ENCODE data around the gene NEDD4.

NEDD4 gene

DNA sequence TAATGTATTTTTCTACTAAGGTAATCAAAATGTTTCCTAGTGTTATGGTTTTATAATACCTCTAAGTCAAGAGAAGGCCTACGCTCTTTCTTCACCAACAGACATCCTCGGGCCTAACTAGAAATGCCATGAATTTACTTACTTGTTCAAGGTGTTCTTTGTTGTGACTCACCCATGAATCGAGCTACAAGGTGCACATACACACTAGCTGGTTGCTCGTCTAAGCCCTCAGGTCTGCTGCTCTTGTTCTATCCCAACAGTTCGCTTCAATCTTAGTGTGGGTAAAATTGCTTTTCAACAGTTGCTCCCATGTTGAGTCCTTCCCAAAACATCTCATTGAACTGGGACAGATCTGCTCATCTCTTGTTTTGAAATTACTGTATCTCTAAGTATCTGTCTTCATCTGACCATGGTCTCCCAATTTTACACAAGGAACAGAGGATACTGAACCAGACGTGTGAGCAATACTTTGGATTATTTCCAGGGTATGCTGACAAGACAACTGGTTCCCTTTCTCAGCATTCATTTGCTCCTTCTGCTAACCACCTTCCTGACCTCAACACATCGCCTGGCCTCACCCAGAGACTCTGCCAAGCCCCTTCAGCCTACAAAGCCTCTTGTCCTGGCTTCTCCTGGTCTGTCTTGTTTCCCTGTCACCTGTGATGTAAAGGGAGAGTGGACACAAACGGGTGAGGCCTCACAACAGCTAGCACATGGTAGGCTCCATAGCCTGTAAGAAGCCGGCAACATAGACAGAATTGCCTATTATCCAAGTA is 84.2 kb downstream of the NEDD4 start:
- TF ChIP-seq NFIC (IDR thresholded peaks at IDR 0.05), result no peak
- TF ChIP-seq, protein P1, sequence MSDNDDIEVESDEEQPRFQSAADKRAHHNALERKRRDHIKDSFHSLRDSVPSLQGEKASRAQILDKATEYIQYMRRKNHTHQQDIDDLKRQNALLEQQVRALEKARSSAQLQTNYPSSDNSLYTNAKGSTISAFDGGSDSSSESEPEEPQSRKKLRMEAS (IDR thresholded peaks at IDR 0.05), result no peak
- no peak for TF ChIP-seq ZBTB7A (IDR thresholded peaks at IDR 0.05; ENCODE audit: low read depth)
- no peak for TF ChIP-seq RAD21 (IDR thresholded peaks at IDR 0.05; ENCODE audit: low read depth)
- no peak for TF ChIP-seq EGR1 (IDR thresholded peaks at IDR 0.05)
- no peak for TF ChIP-seq YY1 (IDR thresholded peaks at IDR 0.05; ENCODE audit: low read depth)
- no peak for TF ChIP-seq TEAD4 (IDR thresholded peaks at IDR 0.05)

DNA sequence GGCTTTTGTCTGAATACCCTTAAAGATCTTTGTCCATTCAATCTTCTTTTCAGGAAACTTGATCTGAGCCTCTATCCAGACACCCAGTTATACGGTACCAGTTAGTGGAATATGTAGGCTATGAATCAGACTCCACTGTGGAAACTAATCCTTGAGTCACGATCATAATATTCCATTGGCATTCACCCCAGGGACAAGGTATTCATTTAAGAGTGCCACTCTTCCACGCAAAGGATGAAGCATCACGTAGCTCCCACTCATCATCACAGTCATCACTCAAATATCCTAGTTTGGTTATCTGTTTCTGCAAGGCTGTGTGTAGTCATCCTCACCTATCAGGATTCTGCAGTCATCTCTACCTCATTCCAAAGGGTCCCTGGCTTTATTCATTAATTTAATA is 85.6 kb downstream of the NEDD4 start:
- no peak for TF ChIP-seq FOXM1 (IDR thresholded peaks at IDR 0.05; ENCODE audit: borderline replicate concordance, low read depth)
- TF ChIP-seq, protein P2, sequence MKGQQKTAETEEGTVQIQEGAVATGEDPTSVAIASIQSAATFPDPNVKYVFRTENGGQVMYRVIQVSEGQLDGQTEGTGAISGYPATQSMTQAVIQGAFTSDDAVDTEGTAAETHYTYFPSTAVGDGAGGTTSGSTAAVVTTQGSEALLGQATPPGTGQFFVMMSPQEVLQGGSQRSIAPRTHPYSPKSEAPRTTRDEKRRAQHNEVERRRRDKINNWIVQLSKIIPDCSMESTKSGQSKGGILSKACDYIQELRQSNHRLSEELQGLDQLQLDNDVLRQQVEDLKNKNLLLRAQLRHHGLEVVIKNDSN (IDR thresholded peaks at IDR 0.05), result no peak
- no peak for TF ChIP-seq RAD21 (IDR thresholded peaks at IDR 0.05; ENCODE audit: low read depth)
- TF ChIP-seq TCF12 (IDR thresholded peaks at IDR 0.05; ENCODE audit: low read depth), result peak; percentile 63
- TF ChIP-seq EGR1 (IDR thresholded peaks at IDR 0.05), result no peak
- no peak for TF ChIP-seq YY1 (IDR thresholded peaks at IDR 0.05; ENCODE audit: low read depth)
- TF ChIP-seq TEAD4 (IDR thresholded peaks at IDR 0.05), result peak; percentile 69
- TF ChIP-seq NFIC (IDR thresholded peaks at IDR 0.05), result 0 out of 2 replicates have a peak, but pooled peaks have one; percentile 46
- TF ChIP-seq EP300 (IDR thresholded peaks at IDR 0.05; ENCODE audit: borderline replicate concordance), result peak; percentile 81; the same call in 1 of the 2 replicates

DNA sequence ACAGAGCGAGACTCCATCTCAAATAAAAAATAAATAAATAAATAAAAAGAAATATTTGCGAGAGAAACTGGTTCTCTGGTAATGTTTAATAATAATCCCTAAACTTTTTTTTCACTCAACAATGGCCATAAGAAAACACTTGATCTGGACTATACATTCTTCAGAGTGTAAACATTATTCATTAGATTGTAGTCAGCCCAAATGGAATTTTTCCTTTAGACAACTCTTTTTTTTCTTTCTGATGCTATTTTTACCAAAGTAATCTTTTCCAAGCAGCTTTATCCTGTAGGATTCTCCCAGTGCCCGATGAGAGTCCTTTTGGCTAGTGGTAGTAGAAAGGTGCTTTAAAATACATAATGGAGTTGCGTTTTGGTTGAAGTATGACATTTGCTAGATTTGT is 90.4 kb downstream of the NEDD4 start:
- no peak for TF ChIP-seq ZBTB7A (IDR thresholded peaks at IDR 0.05; ENCODE audit: low read depth)
- TF ChIP-seq, protein P3, sequence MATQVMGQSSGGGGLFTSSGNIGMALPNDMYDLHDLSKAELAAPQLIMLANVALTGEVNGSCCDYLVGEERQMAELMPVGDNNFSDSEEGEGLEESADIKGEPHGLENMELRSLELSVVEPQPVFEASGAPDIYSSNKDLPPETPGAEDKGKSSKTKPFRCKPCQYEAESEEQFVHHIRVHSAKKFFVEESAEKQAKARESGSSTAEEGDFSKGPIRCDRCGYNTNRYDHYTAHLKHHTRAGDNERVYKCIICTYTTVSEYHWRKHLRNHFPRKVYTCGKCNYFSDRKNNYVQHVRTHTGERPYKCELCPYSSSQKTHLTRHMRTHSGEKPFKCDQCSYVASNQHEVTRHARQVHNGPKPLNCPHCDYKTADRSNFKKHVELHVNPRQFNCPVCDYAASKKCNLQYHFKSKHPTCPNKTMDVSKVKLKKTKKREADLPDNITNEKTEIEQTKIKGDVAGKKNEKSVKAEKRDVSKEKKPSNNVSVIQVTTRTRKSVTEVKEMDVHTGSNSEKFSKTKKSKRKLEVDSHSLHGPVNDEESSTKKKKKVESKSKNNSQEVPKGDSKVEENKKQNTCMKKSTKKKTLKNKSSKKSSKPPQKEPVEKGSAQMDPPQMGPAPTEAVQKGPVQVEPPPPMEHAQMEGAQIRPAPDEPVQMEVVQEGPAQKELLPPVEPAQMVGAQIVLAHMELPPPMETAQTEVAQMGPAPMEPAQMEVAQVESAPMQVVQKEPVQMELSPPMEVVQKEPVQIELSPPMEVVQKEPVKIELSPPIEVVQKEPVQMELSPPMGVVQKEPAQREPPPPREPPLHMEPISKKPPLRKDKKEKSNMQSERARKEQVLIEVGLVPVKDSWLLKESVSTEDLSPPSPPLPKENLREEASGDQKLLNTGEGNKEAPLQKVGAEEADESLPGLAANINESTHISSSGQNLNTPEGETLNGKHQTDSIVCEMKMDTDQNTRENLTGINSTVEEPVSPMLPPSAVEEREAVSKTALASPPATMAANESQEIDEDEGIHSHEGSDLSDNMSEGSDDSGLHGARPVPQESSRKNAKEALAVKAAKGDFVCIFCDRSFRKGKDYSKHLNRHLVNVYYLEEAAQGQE (IDR thresholded peaks at IDR 0.05; ENCODE audit: low read depth), result no peak
- TF ChIP-seq, protein P2 (IDR thresholded peaks at IDR 0.05), result no peak
- TF ChIP-seq NFIC (IDR thresholded peaks at IDR 0.05), result no peak
- TF ChIP-seq EGR1 (IDR thresholded peaks at IDR 0.05), result no peak
- TF ChIP-seq TEAD4 (IDR thresholded peaks at IDR 0.05), result no peak
- TF ChIP-seq EP300 (IDR thresholded peaks at IDR 0.05; ENCODE audit: borderline replicate concordance), result no peak
- TF ChIP-seq CREB1 (IDR thresholded peaks at IDR 0.05; ENCODE audit: low read depth), result no peak
- no peak for TF ChIP-seq CEBPB (IDR thresholded peaks at IDR 0.05)
- TF ChIP-seq TAF1 (IDR thresholded peaks at IDR 0.05; ENCODE audit: low read depth), result no peak
- TF ChIP-seq RAD21 (IDR thresholded peaks at IDR 0.05; ENCODE audit: low read depth), result no peak
- TF ChIP-seq FOXM1 (IDR thresholded peaks at IDR 0.05; ENCODE audit: borderline replicate concordance, low read depth), result no peak
- no peak for TF ChIP-seq YY1 (IDR thresholded peaks at IDR 0.05; ENCODE audit: low read depth)
- no peak for TF ChIP-seq TCF12 (IDR thresholded peaks at IDR 0.05; ENCODE audit: low read depth)

DNA sequence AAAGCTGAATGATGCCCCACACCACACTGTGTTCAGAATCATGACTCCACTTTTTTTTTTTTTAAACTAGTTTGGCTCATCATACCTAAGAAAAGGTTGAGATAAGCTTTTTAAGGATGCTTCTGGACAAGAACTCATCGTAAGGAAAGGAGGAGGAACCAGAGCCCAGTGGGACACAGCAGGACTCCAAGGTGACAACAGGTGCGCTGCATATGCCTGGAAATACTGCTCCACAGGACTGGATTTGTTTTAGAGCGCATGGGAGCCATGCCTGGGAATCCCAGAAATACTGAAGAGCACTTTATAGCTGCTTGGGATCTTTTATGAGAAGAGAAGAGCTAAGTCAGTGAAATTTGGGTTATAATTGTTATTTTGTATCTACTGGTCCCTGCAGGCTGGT is 93.4 kb downstream of the NEDD4 start:
- TF ChIP-seq TCF12 (IDR thresholded peaks at IDR 0.05; ENCODE audit: low read depth) (no peak), EP300 (IDR thresholded peaks at IDR 0.05; ENCODE audit: borderline replicate concordance) (no peak), FOXM1 (IDR thresholded peaks at IDR 0.05; ENCODE audit: borderline replicate concordance, low read depth) (no peak), YY1 (IDR thresholded peaks at IDR 0.05; ENCODE audit: low read depth) (no peak), TEAD4 (IDR thresholded peaks at IDR 0.05) (no peak)
- TF ChIP-seq, protein P3 (IDR thresholded peaks at IDR 0.05; ENCODE audit: low read depth), result no peak
- TF ChIP-seq, protein P2 (IDR thresholded peaks at IDR 0.05), result no peak

DNA sequence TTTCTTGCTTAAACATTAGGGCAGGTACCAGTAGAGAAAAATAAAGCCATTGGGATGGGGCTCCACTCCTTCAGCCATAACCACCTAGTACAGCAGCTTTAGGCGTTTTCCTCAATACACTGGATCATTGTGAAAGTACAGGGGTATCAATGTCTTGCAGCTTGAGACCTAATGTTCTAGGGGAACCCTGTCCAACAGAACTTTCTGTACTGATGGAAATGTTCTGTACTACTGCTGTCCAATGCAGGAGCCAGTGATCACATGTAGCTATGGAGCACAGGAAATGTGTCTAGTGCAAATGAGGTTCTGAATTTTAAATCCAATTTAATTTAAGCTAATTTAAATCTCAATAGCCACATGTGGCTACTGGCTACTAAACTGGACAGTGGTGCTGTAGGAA is 93.9 kb downstream of the NEDD4 start:
- TF ChIP-seq TCF12 (IDR thresholded peaks at IDR 0.05; ENCODE audit: low read depth) (no peak), NFIC (IDR thresholded peaks at IDR 0.05) (no peak), CEBPB (IDR thresholded peaks at IDR 0.05) (no peak), EP300 (IDR thresholded peaks at IDR 0.05; ENCODE audit: borderline replicate concordance) (no peak), ZBTB7A (IDR thresholded peaks at IDR 0.05; ENCODE audit: low read depth) (no peak), CREB1 (IDR thresholded peaks at IDR 0.05; ENCODE audit: low read depth) (no peak), EGR1 (IDR thresholded peaks at IDR 0.05) (no peak), FOXM1 (IDR thresholded peaks at IDR 0.05; ENCODE audit: borderline replicate concordance, low read depth) (no peak), RAD21 (IDR thresholded peaks at IDR 0.05; ENCODE audit: low read depth) (no peak), TAF1 (IDR thresholded peaks at IDR 0.05; ENCODE audit: low read depth) (no peak), TEAD4 (IDR thresholded peaks at IDR 0.05) (no peak), YY1 (IDR thresholded peaks at IDR 0.05; ENCODE audit: low read depth) (no peak)
- TF ChIP-seq, protein P1 (IDR thresholded peaks at IDR 0.05), result no peak
- TF ChIP-seq, protein P2 (IDR thresholded peaks at IDR 0.05), result no peak
- TF ChIP-seq, protein P3 (IDR thresholded peaks at IDR 0.05; ENCODE audit: low read depth), result no peak

All from Ishikawa (cell line).